Muscle layer of colon (tissue), 2 donors: ENCODE results near the gene RAB7A.

ENCODE experiments used
- H3K27ac ChIP-seq: one replicate; pipeline ENCODE4 v1.7.0; 2013; ENCODE audit warnings: low read depth, mild to moderate bottlenecking, low read length, moderate library complexity
- H3K27me3 ChIP-seq, 2 donors: one replicate each; pipeline ENCODE4 v1.7.0; 2013; ENCODE audit warnings: low read length in 2 of 2, mild to moderate bottlenecking in 2 of 2; ENCODE audit not compliant: insufficient read depth in 2 of 2, control insufficient read depth in 1 of 2
- H3K36me3 ChIP-seq: one replicate; pipeline ENCODE4 v1.7.0; 2013; ENCODE audit warnings: mild to moderate bottlenecking, low read length; ENCODE audit not compliant: insufficient read depth
- H3K4me1 ChIP-seq: one replicate; pipeline ENCODE4 v1.7.0; 2013; ENCODE audit warnings: mild to moderate bottlenecking, low read length; ENCODE audit not compliant: insufficient read depth
- H3K4me3 ChIP-seq, 2 donors: one replicate each; pipeline ENCODE4 v1.7.0; 2013; ENCODE audit warnings: low read length in 2 of 2, low read depth in 1 of 2, mild to moderate bottlenecking in 1 of 2, moderate library complexity in 1 of 2
- H3K9ac ChIP-seq: one replicate; pipeline ENCODE4 v1.7.0; 2013; ENCODE audit warnings: low read length
- H3K9me3 ChIP-seq: one replicate; pipeline ENCODE4 v1.7.0; 2013; ENCODE audit warnings: mild to moderate bottlenecking, low read length
- donor health status: abdominal sarcoma.
- donor health status: Adenocarcinoma of cecum.

The RAB7A gene

DNA sequence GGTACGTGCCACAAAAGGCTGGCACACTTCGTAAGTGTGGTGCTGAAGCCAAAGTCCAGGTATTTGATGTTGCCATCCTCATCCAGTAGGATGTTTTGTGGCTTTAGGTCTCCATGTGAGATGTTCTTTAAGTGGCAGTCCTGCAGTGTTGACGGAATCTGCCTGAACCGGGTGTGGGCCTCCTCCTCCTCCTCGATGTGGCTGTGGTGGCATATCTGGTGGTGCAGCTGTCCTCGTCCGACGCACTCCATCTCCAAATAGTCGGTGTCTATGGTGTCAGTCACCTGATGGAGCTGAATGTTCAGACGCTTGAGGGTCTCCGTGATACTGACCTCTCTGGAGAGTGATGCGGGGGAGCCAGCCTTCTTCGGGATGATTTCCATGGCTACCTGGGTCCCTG is 123.0 kb downstream of the RAB7A start:
- H3K36me3 ChIP-seq, result no peaks in the 10 kb centered on the region
- no peaks in the 10 kb centered on the region for H3K9me3 ChIP-seq
- no peak overlapping the region for H3K9ac ChIP-seq
- H3K27ac ChIP-seq, result no peak overlapping the region
- no peak overlapping the region for H3K4me3 ChIP-seq
- no peaks in the 10 kb centered on the region for H3K27me3 ChIP-seq
- H3K4me1 ChIP-seq, result peaks cover 14% of the 10 kb centered on the region

DNA sequence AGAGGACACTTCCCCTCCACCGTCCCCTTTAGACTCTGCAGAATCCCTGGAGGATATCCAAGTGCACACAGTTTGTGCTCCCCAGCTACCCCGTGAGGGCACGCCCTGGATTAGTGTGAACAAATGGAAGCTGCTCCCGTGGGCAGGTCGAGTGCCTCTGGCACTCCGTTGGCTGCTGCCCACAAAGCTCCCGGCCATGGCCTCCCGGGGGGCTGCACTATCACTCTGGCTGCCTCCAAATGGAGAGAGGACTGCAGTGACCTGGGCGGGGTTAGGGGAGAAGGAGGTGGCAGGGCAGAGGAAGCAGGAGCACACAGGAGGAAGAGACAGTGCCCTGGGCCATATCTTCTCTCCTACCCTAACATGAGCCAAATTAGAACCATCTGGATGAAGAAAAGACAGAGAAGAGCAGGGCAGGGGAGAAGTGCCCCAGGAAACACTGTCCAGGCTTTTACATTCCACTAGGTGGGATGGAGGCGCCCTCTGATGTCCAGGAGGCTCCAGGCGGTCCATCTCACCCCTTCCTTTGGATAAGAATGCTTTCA is 124.0 kb downstream of the RAB7A start:
- Histone ChIP-seq H3K27me3 (no peaks in the 10 kb centered on the region), H3K9me3 (no peaks in the 10 kb centered on the region), H3K9ac (no peak overlapping the region), H3K4me3 (no peak overlapping the region), H3K27ac (no peak overlapping the region), H3K4me1 (peaks cover 14% of the 10 kb centered on the region), H3K36me3 (no peaks in the 10 kb centered on the region)

DNA sequence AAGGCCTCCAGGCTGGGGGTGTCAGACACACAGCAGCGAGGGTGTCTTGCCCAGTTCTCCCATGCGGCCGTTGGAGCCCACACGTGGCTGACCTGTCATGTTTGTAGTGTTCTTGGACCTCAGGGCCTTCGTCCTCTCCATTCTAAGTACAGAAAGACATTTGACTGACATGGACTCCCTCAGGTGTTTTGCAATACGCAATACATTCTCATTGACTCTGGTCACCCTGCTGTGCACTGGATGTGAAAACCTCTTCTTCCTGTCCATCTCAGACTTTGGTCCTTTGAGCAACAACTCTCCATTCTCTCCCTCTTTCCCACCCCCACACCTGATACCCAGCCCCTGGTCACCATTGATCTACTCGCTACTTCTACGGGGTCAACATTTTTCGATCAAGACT is 124.6 kb downstream of the RAB7A start:
- no peak overlapping the region for H3K27ac ChIP-seq
- H3K9me3 ChIP-seq, result no peaks in the 10 kb centered on the region
- no peak overlapping the region for H3K9ac ChIP-seq
- H3K27me3 ChIP-seq, result no peaks in the 10 kb centered on the region
- H3K36me3 ChIP-seq, result no peaks in the 10 kb centered on the region
- H3K4me3 ChIP-seq, result no peak overlapping the region
- H3K4me1 ChIP-seq, result peaks cover 8% of the 10 kb centered on the region

- no peaks in the 10 kb centered on the region for H3K27me3 ChIP-seq
- no peaks in the 10 kb centered on the region for H3K4me1 ChIP-seq
Measured at GRCh38 chr3:128851601-128852000, 125.6 kb downstream of the RAB7A start.

DNA sequence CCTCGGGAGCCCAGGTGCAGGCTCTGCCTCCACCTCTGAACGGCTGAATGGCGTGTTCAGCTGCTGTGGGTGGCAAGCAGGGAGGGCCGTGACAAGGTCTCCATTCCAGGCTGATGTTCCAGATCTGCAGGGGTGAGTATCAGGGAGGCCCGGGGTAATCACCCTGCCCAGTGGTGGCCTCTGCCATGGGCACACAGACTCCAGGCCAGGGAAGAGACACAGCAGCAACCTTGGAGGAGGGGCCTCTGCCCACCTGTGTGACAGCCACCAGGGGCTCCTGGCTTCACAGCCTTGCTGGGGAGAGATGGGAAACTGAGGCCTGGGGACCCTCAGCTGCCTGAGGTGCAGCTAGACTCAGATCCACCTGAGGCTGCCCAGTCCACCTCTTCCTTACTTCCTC is 127.8 kb downstream of the RAB7A start:
- H3K9me3 ChIP-seq, result no peaks in the 10 kb centered on the region
- no peak overlapping the region for H3K4me3 ChIP-seq
- H3K36me3 ChIP-seq, result no peaks in the 10 kb centered on the region
- no peak overlapping the region for H3K27ac ChIP-seq
- no peak overlapping the region for H3K9ac ChIP-seq
- H3K4me1 ChIP-seq, result no peaks in the 10 kb centered on the region
- no peaks in the 10 kb centered on the region for H3K27me3 ChIP-seq

More at GRCh38 chr3:128851601-128852000, 125.6 kb downstream of the RAB7A start:
- H3K36me3 ChIP-seq, result no peaks in the 10 kb centered on the region
- no peak overlapping the region for H3K4me3 ChIP-seq
- H3K9me3 ChIP-seq, result no peaks in the 10 kb centered on the region
- no peak overlapping the region for H3K9ac ChIP-seq
- no peak overlapping the region for H3K27ac ChIP-seq

GRCh38 chr3:128854475-128854874 is 128.5 kb downstream of the RAB7A start:
- H3K27ac ChIP-seq, result no peak overlapping the region
- H3K27me3 ChIP-seq, result no peaks in the 10 kb centered on the region
- peaks cover 3% of the 10 kb centered on the region for H3K9me3 ChIP-seq

GRCh38 chr3:128855569-128855968 is 129.6 kb downstream of the RAB7A start:
- no peak overlapping the region for H3K4me3 ChIP-seq
- H3K4me1 ChIP-seq, result no peaks in the 10 kb centered on the region
- no peak overlapping the region for H3K27ac ChIP-seq
- H3K36me3 ChIP-seq, result no peaks in the 10 kb centered on the region
- H3K27me3 ChIP-seq, result no peaks in the 10 kb centered on the region
- H3K9ac ChIP-seq, result no peak overlapping the region
- H3K9me3 ChIP-seq, result peaks cover 14% of the 10 kb centered on the region

More at GRCh38 chr3:128854475-128854874, 128.5 kb downstream of the RAB7A start:
- Histone ChIP-seq H3K36me3 (no peaks in the 10 kb centered on the region), H3K4me3 (no peak overlapping the region), H3K9ac (no peak overlapping the region), H3K4me1 (no peaks in the 10 kb centered on the region)

DNA sequence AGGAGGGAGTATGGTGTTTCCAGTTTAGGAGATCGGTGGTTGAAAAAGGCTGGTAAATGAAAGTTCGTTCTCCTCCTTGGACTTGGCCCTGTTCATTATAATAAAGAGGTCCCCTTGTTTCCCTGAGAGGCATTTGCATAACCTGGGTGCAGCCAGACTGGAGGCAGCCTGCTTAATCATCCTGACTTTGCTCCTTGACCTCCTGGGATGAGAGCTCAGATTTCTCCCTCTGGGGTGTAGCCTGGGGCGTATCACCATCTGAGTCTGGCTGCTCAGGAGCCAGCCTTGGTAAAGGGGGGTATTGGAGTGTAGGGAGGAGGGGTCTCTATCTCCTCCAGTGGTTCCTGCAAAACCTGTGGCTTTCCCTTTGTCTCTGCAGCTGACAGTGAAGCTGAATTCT is 132.2 kb downstream of the RAB7A start:
- H3K4me3 ChIP-seq, result no peak overlapping the region
- no peaks in the 10 kb centered on the region for H3K4me1 ChIP-seq
- H3K36me3 ChIP-seq, result no peaks in the 10 kb centered on the region
- no peak overlapping the region for H3K27ac ChIP-seq
- no peaks in the 10 kb centered on the region for H3K27me3 ChIP-seq
- H3K9me3 ChIP-seq, result peaks cover 16% of the 10 kb centered on the region
- H3K9ac ChIP-seq, result no peak overlapping the region

DNA sequence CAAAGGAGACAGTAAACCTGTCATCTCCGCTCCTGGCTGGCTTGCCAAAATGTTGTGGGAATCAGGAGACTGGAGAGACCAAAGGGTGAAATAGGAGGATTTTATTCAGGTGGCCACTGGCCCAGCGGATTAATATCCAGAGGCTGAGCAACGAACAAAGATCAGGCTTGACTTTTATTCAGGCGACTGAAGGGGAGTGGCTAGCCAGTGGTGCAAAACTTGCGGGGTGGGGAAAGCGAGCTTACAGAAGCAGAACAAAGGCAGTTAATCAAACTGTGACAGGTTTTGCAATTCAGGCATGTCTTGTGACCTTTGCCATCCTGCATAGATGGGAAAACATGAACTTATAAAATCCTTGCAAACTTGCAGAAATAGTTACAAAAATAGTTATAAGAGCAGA is 133.6 kb downstream of the RAB7A start:
- peaks cover 16% of the 10 kb centered on the region for H3K9me3 ChIP-seq
- H3K9ac ChIP-seq, result no peak overlapping the region
- H3K27me3 ChIP-seq, result no peaks in the 10 kb centered on the region
- no peaks in the 10 kb centered on the region for H3K36me3 ChIP-seq
- H3K4me1 ChIP-seq, result no peaks in the 10 kb centered on the region
- H3K27ac ChIP-seq, result no peak overlapping the region
- no peak overlapping the region for H3K4me3 ChIP-seq

- H3K27ac ChIP-seq, result no peak overlapping the region
- H3K4me3 ChIP-seq, result no peak overlapping the region
- no peaks in the 10 kb centered on the region for H3K36me3 ChIP-seq
- no peak overlapping the region for H3K9ac ChIP-seq
- no peaks in the 10 kb centered on the region for H3K27me3 ChIP-seq
- peaks cover 16% of the 10 kb centered on the region for H3K9me3 ChIP-seq
- H3K4me1 ChIP-seq, result no peaks in the 10 kb centered on the region
Measured at GRCh38 chr3:128861491-128861890, 135.5 kb downstream of the RAB7A start.

DNA sequence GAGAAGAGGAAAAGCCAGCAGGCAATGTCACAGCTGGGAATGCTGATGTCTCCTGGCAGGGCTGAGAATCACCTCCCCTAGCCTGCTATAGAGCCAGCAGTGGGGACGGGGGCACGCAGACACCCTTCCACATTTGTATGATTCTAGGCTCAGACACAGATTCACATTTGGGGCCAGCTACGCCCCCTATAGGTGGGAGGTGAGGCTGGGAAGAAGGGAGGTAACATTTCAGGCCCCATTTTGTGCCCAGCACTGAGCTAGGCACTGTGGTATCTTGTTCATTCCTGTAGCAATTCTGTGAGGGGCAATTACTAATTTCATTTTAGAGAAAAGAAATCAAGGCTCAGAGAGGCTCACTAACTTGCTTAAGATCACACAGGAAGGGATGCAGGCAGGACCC is 137.6 kb downstream of the RAB7A start:
- Histone ChIP-seq H3K4me3 (no peak overlapping the region), H3K27me3 (no peaks in the 10 kb centered on the region), H3K36me3 (no peaks in the 10 kb centered on the region), H3K9ac (no peak overlapping the region), H3K4me1 (no peaks in the 10 kb centered on the region), H3K27ac (no peak overlapping the region), H3K9me3 (peaks cover 16% of the 10 kb centered on the region)
